Gastrocnemius medialis (tissue), 4 donors: ENCODE measurements around the gene TCEAL9. TPM values are rescaled to one million over a fixed set of nuclear protein-coding genes. Genes with fewer than 3 reads are reported as not detected.

Experiments used
- ATAC-seq, 2 donors: fragments of 150-250 bp; one replicate each; pipeline ENCODE4 v1.9.1; 2016
- DNase-seq, 2 donors: peaks; one replicate each; pipeline ENCODE4 v3.0.0-alpha.2; 2019
- H3K27ac ChIP-seq, 4 donors: fragments of 200-600 bp; sonication (generic); 1 replicate in 1 of 4; 2 replicates in 3 of 4; pipeline ENCODE4 v1.5.1; 2016 to 2018; ENCODE audit warnings: mild to moderate bottlenecking in 2 of 4, moderate library complexity in 1 of 4
- H3K27me3 ChIP-seq, 3 donors: fragments of 200-600 bp; sonication (generic) in 2 of 3; 1 replicate in 1 of 3; 2 replicates in 2 of 3; pipeline versions ENCODE4 v1.5.1 to v1.6.0; 2016 to 2019; ENCODE audit warnings: mild to moderate bottlenecking in 1 of 3, moderate library complexity in 1 of 3
- H3K36me3 ChIP-seq, 2 donors: fragments of 200-600 bp; sonication (generic) in 1 of 2; one replicate each; pipeline ENCODE4 v1.5.1; 2017 to 2018
- H3K4me1 ChIP-seq, 2 donors: fragments of 200-600 bp; sonication (generic) in 1 of 2; one replicate each; pipeline ENCODE4 v1.5.1; 2016 to 2017; ENCODE audit warnings: mild to moderate bottlenecking in 2 of 2
- H3K4me3 ChIP-seq, 4 donors: fragments of 200-600 bp; sonication (generic) in 3 of 4; 1 replicate in 1 of 4; 2 replicates in 3 of 4; pipeline ENCODE4 v1.5.1; 2016 to 2019; ENCODE audit warnings: mild to moderate bottlenecking in 2 of 4
- H3K9me3 ChIP-seq, 3 donors: fragments of 200-600 bp; sonication (generic) in 2 of 3; 1 replicate in 1 of 3; 2 replicates in 2 of 3; pipeline ENCODE4 v1.5.1; 2016 to 2019
- CTCF ChIP-seq, 5 experiments: fragments of 450-650 bp in 3 of 5; fragments of 200-600 bp in 2 of 5; sonication (generic) in 2 of 5; IDR thresholded peaks in 4 of 5; conservative IDR thresholded peaks in 1 of 5; 1 replicate in 4 of 5; 2 replicates in 1 of 5; pipeline ENCODE4 v1.5.1; 2016 to 2019; ENCODE audit warnings: antibody characterized with exemption in 5 of 5, mild to moderate bottlenecking in 3 of 5, moderate library complexity in 3 of 5
- POLR2A ChIP-seq, 2 donors: fragments of 450-650 bp; IDR thresholded peaks; one replicate each; pipeline ENCODE4 v1.6.1; 2017; ENCODE audit warnings: antibody characterized with exemption in 2 of 2, mild to moderate bottlenecking in 2 of 2, moderate library complexity in 2 of 2
- in situ Hi-C, 4 donors: fragments of 200-750 bp; cut with MboI; loops; one replicate each; pipeline versions ENCODE4 v1.15.0 to v1.8.0; 2017; ENCODE audit warnings: low sequenced_read_pairs in 4 of 4
- intact Hi-C: fragments of 100-400 bp; cut with DNase I; formaldehyde crosslinking; loops from one replicate; pipeline ENCODE4 v1.15.1; 2023; ENCODE audit warnings: low total_unique reads
- total RNA-seq, 4 donors: library from RNA; depleted of rRNA; stranded (reverse); fragments of >200 nt; gene quantifications; one replicate each; pipeline versions ENCODE4 v1.1.0 to v1.2.3, GENCODE V29; 2016

The TCEAL9 gene
- total RNA-seq, 4 donors from 2014 or later, result 2.0 to 10.4 (median 6.5) TPM

- Histone ChIP-seq H3K36me3 (no peaks in the 10 kb centered on the region), H3K4me1 (no peaks in the 10 kb centered on the region), H3K4me3 (peak overlapping the region; percentile 39 to 45 (median 44)), H3K9me3 (no peaks in the 10 kb centered on the region), H3K27ac (peak overlapping the region in 1 of 4 donors; percentile 21), H3K27me3 (no peaks in the 10 kb centered on the region)
- intact Hi-C loops (no loop called here), in situ Hi-C loops (no loop called here)
- DNase-seq (peak; percentile 3 to 34), ATAC-seq (peak; percentile 50 to 53)
- TF ChIP-seq POLR2A (IDR thresholded peaks at IDR 0.05) (no peak), CTCF (IDR thresholded peaks at IDR 0.05 in 4 of 5, conservative IDR thresholded peaks at IDR 0.05 in 1 of 5) (no peak)
These were observed 48.1 kb downstream of the TCEAL9 start for GRCh38 chrX:103404231-103405008.

- in situ Hi-C loops, result no loop called here
- no peaks in the 10 kb centered on the region for H3K4me1 ChIP-seq
- no peak for ATAC-seq
- intact Hi-C loops, result no loop called here
- no peak for DNase-seq
- peak overlapping the region; percentile 39 to 45 (median 44) for H3K4me3 ChIP-seq
- TF ChIP-seq POLR2A (IDR thresholded peaks at IDR 0.05) (no peak), CTCF (IDR thresholded peaks at IDR 0.05 in 4 of 5, conservative IDR thresholded peaks at IDR 0.05 in 1 of 5) (no peak)
- peak overlapping the region in 1 of 4 donors; percentile 21 for H3K27ac ChIP-seq
- no peaks in the 10 kb centered on the region for H3K27me3 ChIP-seq
- H3K9me3 ChIP-seq, result no peaks in the 10 kb centered on the region
- H3K36me3 ChIP-seq, result no peaks in the 10 kb centered on the region
These were observed 48.7 kb downstream of the TCEAL9 start for GRCh38 chrX:103405009-103405333.

- no peak overlapping the region for H3K27ac ChIP-seq
- intact Hi-C loops, result no loop called here
These were observed 50.0 kb downstream of the TCEAL9 start for GRCh38 chrX:103406256-103406655.

GRCh38 chrX:103407776-103408175 lies 51.5 kb downstream of the TCEAL9 start:
- H3K36me3 ChIP-seq, result no peaks in the 10 kb centered on the region
- ATAC-seq, result no peak
- no peaks in the 10 kb centered on the region for H3K27me3 ChIP-seq
- no peaks in the 10 kb centered on the region for H3K9me3 ChIP-seq
- TF ChIP-seq POLR2A (IDR thresholded peaks at IDR 0.05), result no peak
- TF ChIP-seq CTCF (IDR thresholded peaks at IDR 0.05 in 4 of 5, conservative IDR thresholded peaks at IDR 0.05 in 1 of 5), result no peak
- H3K4me3 ChIP-seq, result no peak overlapping the region
- DNase-seq, result no peak
- no peaks in the 10 kb centered on the region for H3K4me1 ChIP-seq
- intact Hi-C loops (no loop called here), in situ Hi-C loops (no loop called here)
- no peak overlapping the region for H3K27ac ChIP-seq

More at GRCh38 chrX:103406256-103406655, 50.0 kb downstream of the TCEAL9 start:
- H3K4me1 ChIP-seq, result no peaks in the 10 kb centered on the region
- no peaks in the 10 kb centered on the region for H3K9me3 ChIP-seq
- no peak overlapping the region for H3K4me3 ChIP-seq
- no peak for DNase-seq
- in situ Hi-C loops, result no loop called here
- ATAC-seq, result no peak
- H3K27me3 ChIP-seq, result no peaks in the 10 kb centered on the region
- TF ChIP-seq CTCF (IDR thresholded peaks at IDR 0.05 in 4 of 5, conservative IDR thresholded peaks at IDR 0.05 in 1 of 5) (no peak), POLR2A (IDR thresholded peaks at IDR 0.05) (no peak)
- H3K36me3 ChIP-seq, result no peaks in the 10 kb centered on the region

Other genes with a start within 250 kb of the TCEAL9 start
- gene BEX4, start 141.4 kb upstream of the TCEAL9 start, total RNA-seq, result 1 to 10 TPM in 3 of 4 donors, under 1 TPM in 1; 0.36 to 6.6 (median 5.0) TPM
- gene TCEAL8, start 101.4 kb upstream of the TCEAL9 start, total RNA-seq, result 10 to 100 TPM in 3 of 4 donors, 1 to 10 TPM in 1; 9.2 to 10.6 (median 10.2) TPM
- not detected for gene TCEAL5, start 79.8 kb upstream of the TCEAL9 start, total RNA-seq
- 1 to 10 TPM in 2 of 4 donors, under 1 TPM in 2; 0.42 to 1.5 (median 0.90) TPM for gene BEX2, start 45.5 kb upstream of the TCEAL9 start, total RNA-seq
- 1 to 10 TPM in 3 of 4 donors, not detected in 1; 1.1 to 1.9 (median 1.7) TPM for gene TCEAL7, start 26.3 kb upstream of the TCEAL9 start, total RNA-seq
- 10 to 100 TPM in 2 of 4 donors, 1 to 10 TPM in 2; 8.2 to 12.5 (median 10.5) TPM for gene BEX3, start 20.0 kb downstream of the TCEAL9 start, total RNA-seq
- gene RAB40A, start 163.0 kb downstream of the TCEAL9 start, total RNA-seq, result not detected
- 10 to 100 TPM; 21.1 to 30.5 (median 28.2) TPM for gene TCEAL4, start 229.0 kb downstream of the TCEAL9 start, total RNA-seq